ENCODE results near the gene KDR. TPM values are rescaled to one million over a fixed set of nuclear protein-coding genes. Genes with fewer than 3 reads are reported as not detected.

The KDR gene
- total and polyA plus RNA-seq, 3 donors from 2014 or later, result 6.8 to 8.3 (median 7.9) TPM

- DNase-seq, result no peak
Observed at GRCh38 chr4:55122235-55122634, 3.2 kb downstream of the KDR start.

GRCh38 chr4:55121246-55121645 is 4.1 kb downstream of the KDR start:
- H3K27ac ChIP-seq, result no peak overlapping the region
- H3K36me3 ChIP-seq (ENCODE audit: low read depth, missing control alignments), result no peaks in the 10 kb centered on the region
- no peaks in the 10 kb centered on the region for H3K27me3 ChIP-seq
- no peaks in the 10 kb centered on the region for H3K9me3 ChIP-seq
- intact Hi-C loops (cut with DNase I; ENCODE audit: low total_unique reads), result no loop called here
- TF ChIP-seq CTCF (IDR thresholded peaks at IDR 0.05), result no peak
- TF ChIP-seq POLR2A (IDR thresholded peaks at IDR 0.05), result no peak
- 69 to 73% methylated on average over 4 of the region's 4 CpGs for WGBS, 2 donors
- no peak overlapping the region for H3K4me3 ChIP-seq
- H3K4me1 ChIP-seq, result no peaks in the 10 kb centered on the region
- no peak for DNase-seq

More at GRCh38 chr4:55122235-55122634, 3.2 kb downstream of the KDR start:
- intact Hi-C loops (cut with DNase I; ENCODE audit: low total_unique reads), result no loop called here
- TF ChIP-seq CTCF (IDR thresholded peaks at IDR 0.05) (no peak), POLR2A (IDR thresholded peaks at IDR 0.05) (no peak)
- Histone ChIP-seq H3K9me3 (no peaks in the 10 kb centered on the region), H3K4me1 (no peaks in the 10 kb centered on the region), H3K36me3 (ENCODE audit: low read depth, missing control alignments) (no peaks in the 10 kb centered on the region), H3K27me3 (no peaks in the 10 kb centered on the region), H3K4me3 (no peak overlapping the region), H3K27ac (no peak overlapping the region)
- WGBS, 2 donors, result 70 to 75% methylated on average over 2 of the region's 2 CpGs

GRCh38 chr4:55118397-55118796 is 7.0 kb downstream of the KDR start:
- no peaks in the 10 kb centered on the region for H3K4me1 ChIP-seq
- DNase-seq, result no peak
- H3K36me3 ChIP-seq (ENCODE audit: low read depth, missing control alignments), result no peaks in the 10 kb centered on the region
- no peaks in the 10 kb centered on the region for H3K27me3 ChIP-seq
- no peak overlapping the region for H3K4me3 ChIP-seq
- intact Hi-C loops (cut with DNase I; ENCODE audit: low total_unique reads), result no loop called here
- H3K27ac ChIP-seq, result no peak overlapping the region
- 78 to 91% methylated on average over 6 of the region's 6 CpGs for WGBS, 2 donors
- H3K9me3 ChIP-seq, result no peaks in the 10 kb centered on the region
- TF ChIP-seq POLR2A (IDR thresholded peaks at IDR 0.05), result no peak
- no peak for TF ChIP-seq CTCF (IDR thresholded peaks at IDR 0.05)

DNA sequence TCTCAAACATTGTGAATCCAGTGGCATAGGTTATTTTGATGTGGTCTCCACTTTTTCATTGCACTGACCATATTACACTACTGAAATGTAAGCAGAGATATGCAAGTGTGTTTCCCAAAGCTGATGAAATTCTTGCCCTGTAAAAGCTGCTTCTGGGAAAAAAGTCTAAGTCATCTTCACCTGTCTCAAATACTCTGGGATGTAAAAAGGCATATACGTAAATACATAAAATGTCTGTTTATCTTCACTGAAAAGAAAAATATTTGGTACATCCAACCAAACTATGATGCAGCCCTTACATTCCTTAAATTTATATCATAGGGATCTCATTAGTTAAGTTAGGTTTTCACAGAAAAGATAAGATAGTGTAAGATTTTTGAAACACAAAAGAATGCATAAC is 7.9 kb downstream of the KDR start:
- no peaks in the 10 kb centered on the region for H3K4me1 ChIP-seq
- no peaks in the 10 kb centered on the region for H3K36me3 ChIP-seq (ENCODE audit: low read depth, missing control alignments)
- H3K27me3 ChIP-seq, result no peaks in the 10 kb centered on the region
- no peak for DNase-seq
- no peak for TF ChIP-seq POLR2A (IDR thresholded peaks at IDR 0.05)
- no peak for TF ChIP-seq CTCF (IDR thresholded peaks at IDR 0.05)
- intact Hi-C loops (cut with DNase I; ENCODE audit: low total_unique reads), result no loop called here
- no peaks in the 10 kb centered on the region for H3K9me3 ChIP-seq
- WGBS, 2 donors, result 92 to 100% methylated on average over 1 of the region's 1 CpG
- no peak overlapping the region for H3K27ac ChIP-seq
- H3K4me3 ChIP-seq, result no peak overlapping the region

DNA sequence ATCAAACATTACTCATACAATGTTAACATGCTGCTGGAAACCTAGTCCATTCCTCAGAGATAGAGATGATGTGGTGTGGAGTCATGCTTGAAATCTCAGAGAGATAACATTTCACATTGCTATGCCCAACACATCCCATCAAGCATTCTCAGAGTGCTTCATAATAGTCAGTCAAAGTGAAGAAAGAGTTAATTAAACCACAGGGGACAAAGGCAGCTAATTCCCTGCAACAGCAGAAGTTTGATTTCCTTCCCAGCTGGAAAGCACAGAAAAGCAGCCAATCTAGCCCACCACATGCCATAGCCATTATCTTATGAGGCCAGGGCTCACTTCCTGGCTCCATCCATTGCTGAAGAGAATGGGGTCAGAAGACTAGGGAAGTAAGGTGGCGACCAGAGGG is 8.9 kb downstream of the KDR start:
- intact Hi-C loops (cut with DNase I; ENCODE audit: low total_unique reads), result no loop called here
- DNase-seq, result no peak
- H3K9me3 ChIP-seq, result no peaks in the 10 kb centered on the region
- WGBS, 2 donors, result 67 to 82% methylated on average over 1 of the region's 1 CpG
- TF ChIP-seq POLR2A (IDR thresholded peaks at IDR 0.05), result no peak
- no peak for TF ChIP-seq CTCF (IDR thresholded peaks at IDR 0.05)
- H3K4me1 ChIP-seq, result no peaks in the 10 kb centered on the region
- no peak overlapping the region for H3K4me3 ChIP-seq
- H3K36me3 ChIP-seq (ENCODE audit: low read depth, missing control alignments), result no peaks in the 10 kb centered on the region
- no peaks in the 10 kb centered on the region for H3K27me3 ChIP-seq
- no peak overlapping the region for H3K27ac ChIP-seq
